Inferior parietal cortex (tissue), 1 donor: ENCODE data around the gene ALDH1L2.
"Not testable (repeated sequence)": the region's sequence is repeated elsewhere in the genome, so short reads cannot be mapped to it uniquely, and the experiment has no call there.

Experiments used
- DNase-seq: peaks from one replicate; pipeline ENCODE4 v3.0.0-alpha.2; 2016; ENCODE audit errors: extremely low spot score

ALDH1L2 gene

GRCh38 chr12:105084251-105085250 lies at the start of gene ALDH1L2:
ALDH1L2 (minus strand) TSS chr12:105084458; CDS start chr12:105084436, 22 bp downstream.
- no peak for DNase-seq

- no peak for DNase-seq
These were observed 36.3 kb upstream of the ALDH1L2 start for GRCh38 chr12:105120551-105120950.

- no peak for DNase-seq
These were observed 32.7 kb upstream of the ALDH1L2 start for GRCh38 chr12:105116969-105117368.

- no peak for DNase-seq
These were observed 28.8 kb upstream of the ALDH1L2 start for GRCh38 chr12:105113094-105113493.

- DNase-seq = no peak
These were observed 26.6 kb upstream of the ALDH1L2 start for GRCh38 chr12:105110851-105111250.

- DNase-seq = no peak
These were observed 25.4 kb upstream of the ALDH1L2 start for GRCh38 chr12:105109465-105110212.

GRCh38 chr12:105107494-105108371 lies 23.5 kb upstream of the ALDH1L2 start, which contains the start of gene WASHC4:
WASHC4 (plus strand) TSS chr12:105107731; CDS start chr12:105107801, 70 bp downstream.
- DNase-seq = peak; percentile 94

GRCh38 chr12:105107171-105107493 lies 22.9 kb upstream of the ALDH1L2 start:
- DNase-seq = no peak

GRCh38 chr12:105106621-105107020 lies 22.4 kb upstream of the ALDH1L2 start:
- no peak for DNase-seq

GRCh38 chr12:105104762-105105161 lies 20.5 kb upstream of the ALDH1L2 start:
- no peak for DNase-seq

- no peak for DNase-seq
These were observed 18.4 kb upstream of the ALDH1L2 start for GRCh38 chr12:105102673-105103072.

GRCh38 chr12:105100998-105101397 lies 16.7 kb upstream of the ALDH1L2 start:
- DNase-seq = no peak

GRCh38 chr12:105100207-105100985 lies 16.1 kb upstream of the ALDH1L2 start:
- DNase-seq = no peak

GRCh38 chr12:105099356-105099755 lies 15.1 kb upstream of the ALDH1L2 start:
- no peak for DNase-seq

GRCh38 chr12:105095338-105095737 lies 11.1 kb upstream of the ALDH1L2 start:
- DNase-seq = not testable (repeated sequence)

- DNase-seq = no peak
These were observed 8.1 kb upstream of the ALDH1L2 start for GRCh38 chr12:105092336-105092735.

GRCh38 chr12:105091476-105092206 lies 7.4 kb upstream of the ALDH1L2 start:
- DNase-seq = no peak

GRCh38 chr12:105090361-105090760 lies 6.1 kb upstream of the ALDH1L2 start:
- no peak for DNase-seq

GRCh38 chr12:105089817-105090216 lies 5.6 kb upstream of the ALDH1L2 start:
- no peak for DNase-seq

GRCh38 chr12:105085501-105085900 lies 1.2 kb upstream of the ALDH1L2 start:
- DNase-seq = no peak
